ENCODE data around the gene ARFIP1.

The ARFIP1 gene

GRCh38 chr4:152810715-152811287 is 31.0 kb downstream of the ARFIP1 start:
- TF ChIP-seq REST (IDR thresholded peaks at IDR 0.05; ENCODE audit: low read depth), result no peak
- no peak for TF ChIP-seq YY1 (IDR thresholded peaks at IDR 0.05; ENCODE audit: low read depth)
- no peak for TF ChIP-seq MAX (IDR thresholded peaks at IDR 0.05)
- no peak for TF ChIP-seq TCF12 (IDR thresholded peaks at IDR 0.05; ENCODE audit: low read depth)

GRCh38 chr4:152815078-152815477 is 35.3 kb downstream of the ARFIP1 start:
- TF ChIP-seq ZBTB7A (IDR thresholded peaks at IDR 0.05; ENCODE audit: low read depth) (no peak), RAD21 (IDR thresholded peaks at IDR 0.05; ENCODE audit: low read depth) (no peak), MAX (IDR thresholded peaks at IDR 0.05) (no peak), EGR1 (IDR thresholded peaks at IDR 0.05) (no peak), FOXM1 (IDR thresholded peaks at IDR 0.05; ENCODE audit: borderline replicate concordance, low read depth) (no peak), TAF1 (IDR thresholded peaks at IDR 0.05; ENCODE audit: low read depth) (no peak), TEAD4 (IDR thresholded peaks at IDR 0.05) (no peak), USF1 (IDR thresholded peaks at IDR 0.05) (no peak), REST (IDR thresholded peaks at IDR 0.05; ENCODE audit: low read depth) (no peak), NFIC (IDR thresholded peaks at IDR 0.05) (no peak), TCF12 (IDR thresholded peaks at IDR 0.05; ENCODE audit: low read depth) (no peak), CREB1 (IDR thresholded peaks at IDR 0.05; ENCODE audit: low read depth) (no peak), EP300 (IDR thresholded peaks at IDR 0.05; ENCODE audit: borderline replicate concordance) (no peak), YY1 (IDR thresholded peaks at IDR 0.05; ENCODE audit: low read depth) (no peak), CEBPB (IDR thresholded peaks at IDR 0.05) (no peak)

GRCh38 chr4:152817331-152817730 is 37.6 kb downstream of the ARFIP1 start:
- TF ChIP-seq CREB1 (IDR thresholded peaks at IDR 0.05; ENCODE audit: low read depth), result no peak
- TF ChIP-seq TCF12 (IDR thresholded peaks at IDR 0.05; ENCODE audit: low read depth), result no peak
- TF ChIP-seq EP300 (IDR thresholded peaks at IDR 0.05; ENCODE audit: borderline replicate concordance), result no peak
- no peak for TF ChIP-seq ZBTB7A (IDR thresholded peaks at IDR 0.05; ENCODE audit: low read depth)
- TF ChIP-seq TAF1 (IDR thresholded peaks at IDR 0.05; ENCODE audit: low read depth), result no peak
- TF ChIP-seq MAX (IDR thresholded peaks at IDR 0.05), result no peak
- no peak for TF ChIP-seq RAD21 (IDR thresholded peaks at IDR 0.05; ENCODE audit: low read depth)
- TF ChIP-seq NFIC (IDR thresholded peaks at IDR 0.05), result no peak
- TF ChIP-seq TEAD4 (IDR thresholded peaks at IDR 0.05), result no peak
- TF ChIP-seq YY1 (IDR thresholded peaks at IDR 0.05; ENCODE audit: low read depth), result no peak
- TF ChIP-seq REST (IDR thresholded peaks at IDR 0.05; ENCODE audit: low read depth), result no peak
- no peak for TF ChIP-seq USF1 (IDR thresholded peaks at IDR 0.05)

GRCh38 chr4:152819026-152819645 is 39.4 kb downstream of the ARFIP1 start:
- TF ChIP-seq RAD21 (IDR thresholded peaks at IDR 0.05; ENCODE audit: low read depth) (no peak), NFIC (IDR thresholded peaks at IDR 0.05) (no peak), EP300 (IDR thresholded peaks at IDR 0.05; ENCODE audit: borderline replicate concordance) (no peak), MAX (IDR thresholded peaks at IDR 0.05) (no peak), TAF1 (IDR thresholded peaks at IDR 0.05; ENCODE audit: low read depth) (no peak), CREB1 (IDR thresholded peaks at IDR 0.05; ENCODE audit: low read depth) (no peak), FOXM1 (IDR thresholded peaks at IDR 0.05; ENCODE audit: borderline replicate concordance, low read depth) (no peak), REST (IDR thresholded peaks at IDR 0.05; ENCODE audit: low read depth) (no peak), TCF12 (IDR thresholded peaks at IDR 0.05; ENCODE audit: low read depth) (no peak), TEAD4 (IDR thresholded peaks at IDR 0.05) (no peak), ZBTB7A (IDR thresholded peaks at IDR 0.05; ENCODE audit: low read depth) (no peak), CEBPB (IDR thresholded peaks at IDR 0.05) (no peak), EGR1 (IDR thresholded peaks at IDR 0.05) (no peak), USF1 (IDR thresholded peaks at IDR 0.05) (no peak), YY1 (IDR thresholded peaks at IDR 0.05; ENCODE audit: low read depth) (no peak)

Data from Ishikawa (cell line).